Measurements from ENCODE around the gene NAA40. TPM values are rescaled to one million over a fixed set of nuclear protein-coding genes. Genes with fewer than 3 reads are reported as not detected.

Gene NAA40
- total RNA-seq, 1 donor from 2014 or later: 21.2 TPM

DNA sequence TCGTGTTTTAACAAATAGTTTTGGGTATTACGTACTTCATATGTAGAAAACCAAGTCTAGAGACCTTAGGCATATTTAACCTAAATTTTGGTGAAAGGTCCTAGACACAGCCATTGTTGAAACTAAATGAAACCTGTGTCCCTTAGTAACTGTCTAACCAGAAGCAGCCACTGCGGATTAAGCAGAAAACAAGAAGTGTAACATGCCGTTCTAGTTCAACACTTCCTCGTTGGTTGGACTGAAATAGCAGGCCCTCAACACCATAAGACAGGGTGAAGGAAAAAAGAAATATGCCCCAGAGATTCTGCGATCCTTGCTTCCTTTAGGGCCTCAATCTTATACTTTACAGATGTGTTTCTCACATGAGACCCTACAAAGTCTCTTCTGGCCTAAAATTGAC lies 2.0 kb downstream of the NAA40 start:
- no peaks in the 10 kb centered on the region for H3K27me3 Mint-ChIP-seq (ENCODE audit: low read depth, unreplicated experiment)
- H3K27ac ChIP-seq (ENCODE audit: low read depth, low read length): no peak overlapping the region
- H3K9me3 ChIP-seq (ENCODE audit: insufficient read depth, low read depth, low read length): no peaks in the 10 kb centered on the region
- H3K4me2 ChIP-seq (ENCODE audit: low read length): no peak overlapping the region
- no peak overlapping the region for H3K4me3 ChIP-seq (ENCODE audit: insufficient read depth, low read depth, low read length)
- no peaks in the 10 kb centered on the region for H3K27me3 ChIP-seq (ENCODE audit: insufficient read depth, low read length)
- H3K36me3 ChIP-seq (ENCODE audit: insufficient read depth, low read length): no peaks in the 10 kb centered on the region
- no peak for DNase-seq (ENCODE audit: low read depth)
- H3K27ac Mint-ChIP-seq (ENCODE audit: unreplicated experiment): no peak overlapping the region
- no peak for TF ChIP-seq EZH2 (IDR thresholded peaks at IDR 0.05; ENCODE audit: insufficient read depth, low read length)
- TF ChIP-seq, protein P1, sequence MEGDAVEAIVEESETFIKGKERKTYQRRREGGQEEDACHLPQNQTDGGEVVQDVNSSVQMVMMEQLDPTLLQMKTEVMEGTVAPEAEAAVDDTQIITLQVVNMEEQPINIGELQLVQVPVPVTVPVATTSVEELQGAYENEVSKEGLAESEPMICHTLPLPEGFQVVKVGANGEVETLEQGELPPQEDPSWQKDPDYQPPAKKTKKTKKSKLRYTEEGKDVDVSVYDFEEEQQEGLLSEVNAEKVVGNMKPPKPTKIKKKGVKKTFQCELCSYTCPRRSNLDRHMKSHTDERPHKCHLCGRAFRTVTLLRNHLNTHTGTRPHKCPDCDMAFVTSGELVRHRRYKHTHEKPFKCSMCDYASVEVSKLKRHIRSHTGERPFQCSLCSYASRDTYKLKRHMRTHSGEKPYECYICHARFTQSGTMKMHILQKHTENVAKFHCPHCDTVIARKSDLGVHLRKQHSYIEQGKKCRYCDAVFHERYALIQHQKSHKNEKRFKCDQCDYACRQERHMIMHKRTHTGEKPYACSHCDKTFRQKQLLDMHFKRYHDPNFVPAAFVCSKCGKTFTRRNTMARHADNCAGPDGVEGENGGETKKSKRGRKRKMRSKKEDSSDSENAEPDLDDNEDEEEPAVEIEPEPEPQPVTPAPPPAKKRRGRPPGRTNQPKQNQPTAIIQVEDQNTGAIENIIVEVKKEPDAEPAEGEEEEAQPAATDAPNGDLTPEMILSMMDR (IDR thresholded peaks at IDR 0.05; ENCODE audit: insufficient read depth, low read depth, low read length): no peak
- no peak overlapping the region for H2AFZ ChIP-seq (ENCODE audit: low read depth, low read length)
- no peak for FAIRE-seq
- peaks cover 31% of the 10 kb centered on the region for H4K20me1 ChIP-seq (ENCODE audit: insufficient read depth, low read length)
- H3K4me1 Mint-ChIP-seq (ENCODE audit: low read depth, unreplicated experiment): no peaks in the 10 kb centered on the region
- H3K79me2 ChIP-seq (ENCODE audit: insufficient read depth, low read length): peaks cover 55% of the 10 kb centered on the region
- H3K9me3 Mint-ChIP-seq (ENCODE audit: unreplicated experiment): no peaks in the 10 kb centered on the region
- H3K9ac ChIP-seq (ENCODE audit: low read length): no peak overlapping the region
- H3K4me3 Mint-ChIP-seq (ENCODE audit: unreplicated experiment): peak overlapping the region; percentile 58
- H3K36me3 Mint-ChIP-seq (ENCODE audit: low read depth, unreplicated experiment): peaks cover 2% of the 10 kb centered on the region
- H3K4me1 ChIP-seq (ENCODE audit: insufficient read depth, low read length): no peaks in the 10 kb centered on the region

DNA sequence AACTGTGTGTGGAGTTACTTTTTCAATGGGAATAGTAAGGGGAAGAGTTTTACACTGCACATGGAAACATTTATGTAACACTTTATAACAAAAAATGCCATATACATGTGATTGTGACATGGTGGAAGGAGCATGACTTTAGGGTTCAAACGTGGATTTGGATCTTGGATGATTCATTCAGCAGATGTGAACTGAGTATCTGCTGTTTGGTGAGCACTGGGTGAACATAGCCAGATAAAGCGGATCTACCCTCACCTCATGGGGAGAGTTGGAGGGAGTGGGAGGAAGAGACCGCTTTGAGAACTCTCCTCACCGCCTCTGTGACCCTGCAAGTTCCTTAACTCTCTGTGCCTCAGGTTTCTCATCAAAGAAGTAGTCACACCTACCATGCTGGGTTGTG lies 3.1 kb downstream of the NAA40 start:
- Mint-ChIP-seq H3K4me1 (ENCODE audit: low read depth, unreplicated experiment) (no peaks in the 10 kb centered on the region), H3K36me3 (ENCODE audit: low read depth, unreplicated experiment) (peaks cover 2% of the 10 kb centered on the region), H3K27me3 (ENCODE audit: low read depth, unreplicated experiment) (no peaks in the 10 kb centered on the region), H3K9me3 (ENCODE audit: unreplicated experiment) (no peaks in the 10 kb centered on the region), H3K4me3 (ENCODE audit: unreplicated experiment) (no peak overlapping the region), H3K27ac (ENCODE audit: unreplicated experiment) (no peak overlapping the region)
- H3K4me2 ChIP-seq (ENCODE audit: low read length): no peak overlapping the region
- H4K20me1 ChIP-seq (ENCODE audit: insufficient read depth, low read length): peaks cover 36% of the 10 kb centered on the region
- H3K27ac ChIP-seq (ENCODE audit: low read depth, low read length): no peak overlapping the region
- no peaks in the 10 kb centered on the region for H3K27me3 ChIP-seq (ENCODE audit: insufficient read depth, low read length)
- DNase-seq (ENCODE audit: low read depth) (no peak), FAIRE-seq (no peak)
- H3K4me1 ChIP-seq (ENCODE audit: insufficient read depth, low read length): no peaks in the 10 kb centered on the region
- TF ChIP-seq, protein P1 (IDR thresholded peaks at IDR 0.05; ENCODE audit: insufficient read depth, low read depth, low read length): no peak
- H3K36me3 ChIP-seq (ENCODE audit: insufficient read depth, low read length): peaks cover 2% of the 10 kb centered on the region
- no peak overlapping the region for H3K4me3 ChIP-seq (ENCODE audit: insufficient read depth, low read depth, low read length)
- peaks cover 55% of the 10 kb centered on the region for H3K79me2 ChIP-seq (ENCODE audit: insufficient read depth, low read length)
- no peak overlapping the region for H3K9ac ChIP-seq (ENCODE audit: low read length)
- H3K9me3 ChIP-seq (ENCODE audit: insufficient read depth, low read depth, low read length): no peaks in the 10 kb centered on the region
- no peak overlapping the region for H2AFZ ChIP-seq (ENCODE audit: low read depth, low read length)

DNA sequence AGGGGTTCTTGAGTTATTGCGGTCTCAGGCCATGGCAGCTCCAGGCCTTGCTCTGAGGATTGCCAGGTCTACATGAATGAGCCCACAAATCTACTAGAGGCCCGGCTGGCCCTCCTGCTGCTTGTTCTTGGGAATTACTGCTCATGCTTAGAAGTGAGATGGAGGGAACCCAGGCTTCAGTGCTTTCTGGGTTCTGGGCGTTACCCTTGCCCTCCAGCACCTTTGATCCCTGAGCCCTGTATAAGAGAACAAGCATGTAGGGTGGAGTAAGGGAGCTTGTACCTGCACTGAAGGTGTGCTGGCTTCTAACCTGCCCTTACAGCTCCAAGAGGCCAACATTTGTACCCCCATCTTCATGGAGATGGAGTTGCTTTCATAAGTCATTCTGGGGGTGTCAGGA lies 4.0 kb downstream of the NAA40 start:
- H3K4me2 ChIP-seq (ENCODE audit: low read length): no peak overlapping the region
- Mint-ChIP-seq H3K27me3 (ENCODE audit: low read depth, unreplicated experiment) (no peaks in the 10 kb centered on the region), H3K27ac (ENCODE audit: unreplicated experiment) (no peak overlapping the region), H3K4me1 (ENCODE audit: low read depth, unreplicated experiment) (no peaks in the 10 kb centered on the region), H3K9me3 (ENCODE audit: unreplicated experiment) (no peaks in the 10 kb centered on the region), H3K4me3 (ENCODE audit: unreplicated experiment) (no peak overlapping the region), H3K36me3 (ENCODE audit: low read depth, unreplicated experiment) (peaks cover 2% of the 10 kb centered on the region)
- no peaks in the 10 kb centered on the region for H3K4me1 ChIP-seq (ENCODE audit: insufficient read depth, low read length)
- no peak overlapping the region for H2AFZ ChIP-seq (ENCODE audit: low read depth, low read length)
- DNase-seq (ENCODE audit: low read depth) (no peak), FAIRE-seq (no peak)
- no peak for TF ChIP-seq EZH2 (IDR thresholded peaks at IDR 0.05; ENCODE audit: insufficient read depth, low read length)
- TF ChIP-seq, protein P1 (IDR thresholded peaks at IDR 0.05; ENCODE audit: insufficient read depth, low read depth, low read length): no peak
- H4K20me1 ChIP-seq (ENCODE audit: insufficient read depth, low read length): peaks cover 36% of the 10 kb centered on the region
- H3K27ac ChIP-seq (ENCODE audit: low read depth, low read length): no peak overlapping the region
- H3K9ac ChIP-seq (ENCODE audit: low read length): no peak overlapping the region
- H3K27me3 ChIP-seq (ENCODE audit: insufficient read depth, low read length): no peaks in the 10 kb centered on the region
- H3K79me2 ChIP-seq (ENCODE audit: insufficient read depth, low read length): peaks cover 55% of the 10 kb centered on the region
- no peaks in the 10 kb centered on the region for H3K9me3 ChIP-seq (ENCODE audit: insufficient read depth, low read depth, low read length)
- peaks cover 2% of the 10 kb centered on the region for H3K36me3 ChIP-seq (ENCODE audit: insufficient read depth, low read length)
- no peak overlapping the region for H3K4me3 ChIP-seq (ENCODE audit: insufficient read depth, low read depth, low read length)
